HG03097 (cell line): ENCODE results near the gene AQP11.
"Not testable (repeated sequence)": the region's sequence is repeated elsewhere in the genome, so short reads cannot be mapped to it uniquely, and the experiment has no call there.

ENCODE experiments used
- ATAC-seq: cut with Tn5 transposase; IDR thresholded peaks from one replicate; pipeline ENCODE4 v1.9.1; 2021; ENCODE audit not compliant: unreplicated experiment, low FRiP score

The AQP11 gene

GRCh38 chr11:77590194-77590782, 535 bp downstream of the AQP11 start:
- ATAC-seq, result peak; percentile 16

GRCh38 chr11:77592727-77593126, 3.0 kb downstream of the AQP11 start:
- ATAC-seq, result no peak

GRCh38 chr11:77593883-77594282, 4.1 kb downstream of the AQP11 start:
- ATAC-seq, result no peak

- no peak for ATAC-seq
These were observed 6.9 kb downstream of the AQP11 start for GRCh38 chr11:77596626-77597025.

GRCh38 chr11:77598195-77598594, 8.4 kb downstream of the AQP11 start:
- ATAC-seq, result no peak

- no peak for ATAC-seq
These were observed 12.8 kb downstream of the AQP11 start for GRCh38 chr11:77602381-77603088.

GRCh38 chr11:77604281-77604680, 14.5 kb downstream of the AQP11 start:
- no peak for ATAC-seq

- ATAC-seq, result no peak
These were observed 19.5 kb downstream of the AQP11 start for GRCh38 chr11:77609234-77609633.

GRCh38 chr11:77611921-77612320, 22.2 kb downstream of the AQP11 start:
- ATAC-seq, result no peak

- no peak for ATAC-seq
These were observed 28.1 kb downstream of the AQP11 start for GRCh38 chr11:77617892-77618291.

- no peak for ATAC-seq
These were observed 29.9 kb downstream of the AQP11 start for GRCh38 chr11:77619576-77620198.

- no peak for ATAC-seq
These were observed 40.5 kb downstream of the AQP11 start for GRCh38 chr11:77630157-77630710.

GRCh38 chr11:77633926-77634325, 44.2 kb downstream of the AQP11 start:
- ATAC-seq, result not testable (repeated sequence)

- no peak for ATAC-seq
These were observed 47.1 kb downstream of the AQP11 start for GRCh38 chr11:77636731-77637344.

GRCh38 chr11:77637345-77638165, 47.8 kb downstream of the AQP11 start, which contains the start of gene CLNS1A:
CLNS1A (minus strand) TSS chr11:77637794; CDS start chr11:77637714, 80 bp downstream.
- peak; percentile 91 for ATAC-seq

GRCh38 chr11:77642228-77642627, 52.5 kb downstream of the AQP11 start:
- no peak for ATAC-seq

GRCh38 chr11:77644887-77645286, 55.1 kb downstream of the AQP11 start:
- ATAC-seq, result no peak

- ATAC-seq, result no peak
These were observed 58.0 kb downstream of the AQP11 start for GRCh38 chr11:77647654-77648305.

GRCh38 chr11:77650123-77650522, 60.4 kb downstream of the AQP11 start:
- no peak for ATAC-seq
